Liver (tissue), 9 donors: Measurements from ENCODE around the gene LRRN3. TPM values are rescaled to one million over a fixed set of nuclear protein-coding genes. Genes with fewer than 3 reads are reported as not detected.

Experiments
- DNase-seq: peaks from one replicate; pipeline ENCODE4 v3.0.0-alpha.2; 2017; ENCODE audit warnings: low spot score
- H3K27ac ChIP-seq, 2 donors: one replicate each; pipeline ENCODE4 v1.7.0; 2013; ENCODE audit warnings: inconsistent platforms in 2 of 2, low read length in 2 of 2, control low read depth in 1 of 2, low read depth in 1 of 2, mild to moderate bottlenecking in 1 of 2
- H3K27me3 ChIP-seq, 4 donors: one replicate each; pipeline versions ENCODE4 v1.6.1 to v1.7.0; 2013; ENCODE audit warnings: low read length in 3 of 4, inconsistent platforms in 1 of 4, mild to moderate bottlenecking in 1 of 4, moderate library complexity in 1 of 4; ENCODE audit not compliant: control insufficient read depth in 4 of 4, insufficient read depth in 4 of 4
- H3K36me3 ChIP-seq, 4 donors: one replicate each; pipeline versions ENCODE4 v1.6.1 to v1.7.0; 2013; ENCODE audit warnings: low read length in 3 of 4, mild to moderate bottlenecking in 3 of 4, low read depth in 1 of 4, moderate library complexity in 1 of 4; ENCODE audit not compliant: control insufficient read depth in 4 of 4, insufficient read depth in 3 of 4
- H3K4me1 ChIP-seq, 4 donors: one replicate each; pipeline versions ENCODE4 v1.6.1 to v1.7.0; 2013; ENCODE audit warnings: low read length in 3 of 4, mild to moderate bottlenecking in 3 of 4, moderate library complexity in 1 of 4; ENCODE audit not compliant: control insufficient read depth in 4 of 4, insufficient read depth in 4 of 4
- H3K4me3 ChIP-seq, 3 donors: one replicate each; pipeline versions ENCODE4 v1.6.1 to v1.7.0; 2013; ENCODE audit warnings: low read length in 3 of 3, control low read depth in 1 of 3, low read depth in 1 of 3, mild to moderate bottlenecking in 1 of 3
- H3K9ac ChIP-seq, 2 donors: one replicate each; pipeline ENCODE4 v1.7.0; 2013; ENCODE audit warnings: low read length in 2 of 2, mild to moderate bottlenecking in 2 of 2, moderate library complexity in 2 of 2, control low read depth in 1 of 2, low read depth in 1 of 2
- H3K9me3 ChIP-seq, 4 donors: one replicate each; pipeline versions ENCODE4 v1.6.1 to v1.7.0; 2013; ENCODE audit warnings: low read length in 3 of 4; ENCODE audit not compliant: control insufficient read depth in 4 of 4
- CTCF ChIP-seq: fragments of 150-350 bp; IDR thresholded peaks from 2 replicates; pipeline ENCODE4 v1.5.1; 2017; ENCODE audit warnings: improper control_type of control experiment, low read depth, low read length; ENCODE audit not compliant: missing input control
- EGR1 ChIP-seq, 2 donors: IDR thresholded peaks; 2 replicates each; pipeline ENCODE4 v1.6.1; 2016 to 2018; ENCODE audit warnings: antibody characterized with exemption in 2 of 2, low read depth in 2 of 2
- FOXA2 ChIP-seq: IDR thresholded peaks from 2 replicates; pipeline ENCODE4 v1.6.1; 2016; ENCODE audit warnings: antibody characterized with exemption
- GABPA ChIP-seq, 2 donors: IDR thresholded peaks in 1 of 2; conservative IDR thresholded peaks in 1 of 2; 2 replicates each; pipeline ENCODE4 v1.6.1; 2016; ENCODE audit warnings: antibody characterized with exemption in 2 of 2, mild to moderate bottlenecking in 1 of 2, moderate library complexity in 1 of 2
- HNF4A ChIP-seq, 2 donors: conservative IDR thresholded peaks; 2 replicates each; pipeline ENCODE4 v1.6.1; 2016; ENCODE audit warnings: antibody characterized with exemption in 2 of 2, mild to moderate bottlenecking in 2 of 2
- HNF4G ChIP-seq: IDR thresholded peaks from 2 replicates; pipeline ENCODE4 v1.6.1; 2016; ENCODE audit warnings: antibody characterized with exemption
- JUND ChIP-seq, 2 donors: IDR thresholded peaks; 2 replicates each; pipeline ENCODE4 v1.6.1; 2016; ENCODE audit warnings: antibody characterized with exemption in 2 of 2
- NR2F2 ChIP-seq: IDR thresholded peaks from 2 replicates; pipeline ENCODE4 v1.6.1; 2016; ENCODE audit warnings: antibody characterized with exemption
- RAD21 ChIP-seq, 2 donors: IDR thresholded peaks; 2 replicates each; pipeline ENCODE4 v1.6.1; 2016; ENCODE audit warnings: antibody characterized with exemption in 2 of 2, mild to moderate bottlenecking in 2 of 2
- RXRA ChIP-seq, 2 donors: IDR thresholded peaks; 2 replicates each; pipeline ENCODE4 v1.6.1; 2017 to 2018; ENCODE audit warnings: antibody characterized with exemption in 2 of 2, mild to moderate bottlenecking in 1 of 2
- SP1 ChIP-seq: IDR thresholded peaks from 2 replicates; pipeline ENCODE4 v1.6.1; 2018; ENCODE audit warnings: antibody characterized with exemption, mild to moderate bottlenecking
- TAF1 ChIP-seq: conservative IDR thresholded peaks from 2 replicates; pipeline ENCODE4 v1.6.1; 2016; ENCODE audit warnings: antibody characterized with exemption, mild to moderate bottlenecking
- YY1 ChIP-seq: IDR thresholded peaks from 2 replicates; pipeline ENCODE4 v1.6.1; 2016; ENCODE audit warnings: antibody characterized with exemption, mild to moderate bottlenecking
- WGBS: extraction: QIAGEN DNeasy Blood & Tissue Kit; methylation state at CpG from one replicate; pipeline ENCODE4 v1.1.7; 2013; 5-methylcytosine and 5-hydroxymethylcytosine counted together
- polyA plus RNA-seq, 2 donors: library from polyadenylated mRNA; stranded (reverse) in 1 of 2; unstranded in 1 of 2; fragments of 200-250 nt in 1 of 2; fragments of >200 nt in 1 of 2; fragmentation: Nextera tagmentation in 1 of 2; extraction: Ambion mirVana in 1 of 2; gene quantifications; one replicate each; pipeline versions ENCODE4 v1.2.1 to v1.2.3, GENCODE V29; 2013 to 2015
- total RNA-seq, 2 donors: library from RNA; depleted of rRNA; stranded (reverse); fragments of >200 nt; gene quantifications; one replicate each; pipeline ENCODE4 v1.2.3, GENCODE V29; 2014
- TF ChIP-seq, protein P1 (sequence below): IDR thresholded peaks from 2 replicates; pipeline ENCODE4 v1.6.1; 2016; ENCODE audit warnings: antibody characterized with exemption
- TF ChIP-seq, protein P2 (sequence below): IDR thresholded peaks from 2 replicates; pipeline ENCODE4 v1.6.1; 2016; ENCODE audit warnings: antibody characterized with exemption
- donor health status: healthy.
- donor health status: healthy.
- donor health status: healthy.
- donor health status: healthy.
- donor health status: healthy.

The LRRN3 gene
- total and polyA plus RNA-seq, 4 donors = 0.18 to 1.1 (median 0.32) TPM

DNA sequence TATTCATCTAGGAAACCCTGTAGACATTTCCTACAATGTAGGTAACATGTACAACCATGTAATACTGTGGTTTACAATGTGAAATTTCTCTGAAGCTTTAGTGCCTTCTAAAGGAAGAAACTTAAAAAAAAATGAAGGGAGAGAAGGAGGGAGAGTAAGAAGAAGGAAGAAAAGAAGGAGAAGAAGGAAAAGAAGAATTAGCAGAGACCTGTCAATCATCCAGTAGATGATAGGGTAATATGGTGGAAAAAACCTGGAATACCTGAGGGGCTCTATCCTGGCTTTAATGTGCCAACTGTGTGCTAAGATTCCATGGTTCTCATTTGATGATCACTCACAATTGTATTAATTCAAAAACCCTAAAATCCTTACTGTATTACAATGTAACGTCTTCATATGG lies 2.6 kb upstream of the LRRN3 start:
- no peak overlapping the region for H3K9ac ChIP-seq
- no peak for TF ChIP-seq JUND (IDR thresholded peaks at IDR 0.05)
- H3K4me1 ChIP-seq = no peaks in the 10 kb centered on the region
- 97% methylated on average over 1 of the region's 1 CpG for WGBS
- no peaks in the 10 kb centered on the region for H3K9me3 ChIP-seq
- no peaks in the 10 kb centered on the region for H3K36me3 ChIP-seq
- DNase-seq = no peak
- no peaks in the 10 kb centered on the region for H3K27me3 ChIP-seq
- no peak overlapping the region for H3K27ac ChIP-seq
- H3K4me3 ChIP-seq = no peak overlapping the region

DNA sequence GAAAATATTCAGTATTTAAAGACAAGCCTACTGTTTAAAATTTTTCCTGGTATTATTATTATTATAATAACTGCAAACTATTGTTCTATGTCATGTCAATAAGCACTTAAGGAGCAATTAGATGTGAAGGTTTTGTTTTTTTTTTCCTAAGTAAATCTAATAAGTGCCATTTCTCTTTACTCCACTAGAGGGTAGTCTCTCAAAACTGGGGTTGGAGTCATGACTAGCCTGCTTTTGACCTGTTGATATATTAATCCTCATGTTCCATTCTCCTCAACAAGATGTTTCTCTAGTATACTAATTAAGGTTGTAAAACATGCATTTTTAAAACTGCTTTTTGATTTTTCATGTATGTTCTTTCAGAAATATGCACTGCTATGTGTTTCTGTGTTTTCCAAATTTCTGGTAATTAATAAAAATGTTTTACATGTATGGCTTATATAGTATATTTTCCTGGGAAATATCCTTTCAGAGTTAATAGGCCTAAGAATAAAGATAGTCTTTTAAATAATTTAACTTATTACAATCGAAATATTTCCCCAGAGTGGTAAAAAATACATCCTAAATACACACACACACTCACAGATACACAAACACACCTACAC lies 1.0 kb upstream of the LRRN3 start:
- TF ChIP-seq CTCF = peak; percentile 71
- peak; percentile 84 to 88 for TF ChIP-seq RAD21 (IDR thresholded peaks at IDR 0.05)
- no peak for TF ChIP-seq GABPA (IDR thresholded peaks at IDR 0.05 in 1 of 2, conservative IDR thresholded peaks at IDR 0.05 in 1 of 2)
- Histone ChIP-seq H3K9ac (no peak overlapping the region), H3K36me3 (no peaks in the 10 kb centered on the region), H3K27ac (no peak overlapping the region), H3K9me3 (no peaks in the 10 kb centered on the region), H3K4me3 (no peak overlapping the region), H3K4me1 (no peaks in the 10 kb centered on the region), H3K27me3 (no peaks in the 10 kb centered on the region)
- DNase-seq = no peak
- 22% methylated on average over 1 of the region's 1 CpG for WGBS

DNA sequence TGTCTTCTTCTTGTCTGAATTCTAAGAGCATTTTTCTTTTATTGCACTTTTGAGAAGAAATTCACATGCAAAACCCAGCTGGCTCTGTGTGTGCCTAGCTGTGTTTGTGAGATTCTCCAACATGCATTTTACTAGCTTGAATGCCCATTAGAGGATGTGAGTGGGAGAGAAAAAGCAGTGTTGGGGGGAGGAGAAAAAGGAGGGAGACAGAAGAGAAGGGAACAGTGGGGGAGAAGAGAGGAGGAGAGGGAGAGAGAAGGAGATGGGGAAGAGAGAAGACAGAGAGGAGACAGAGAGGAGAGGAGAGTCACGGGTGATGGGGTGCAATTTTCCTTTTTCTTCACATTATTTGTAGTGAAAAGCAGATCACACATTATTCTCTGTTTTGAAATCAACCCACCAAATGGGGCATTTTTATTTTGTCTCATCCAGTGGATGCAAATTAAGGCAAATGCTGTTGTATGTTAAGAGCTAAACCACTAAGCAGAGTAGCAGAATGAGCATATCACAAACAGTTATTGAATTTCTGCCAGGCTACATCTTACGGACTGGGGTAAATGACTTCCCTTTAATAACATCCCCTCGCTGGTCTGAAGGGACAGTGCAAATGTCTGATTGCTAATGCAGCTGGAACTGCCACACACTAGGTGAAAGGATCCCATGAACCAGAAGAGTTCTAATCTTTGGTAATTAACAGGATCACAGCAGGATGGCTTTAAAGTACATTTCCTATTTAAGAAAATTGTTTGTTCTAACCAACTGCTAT lies 849 bp downstream of the LRRN3 start:
- Histone ChIP-seq H3K27ac (no peak overlapping the region), H3K9me3 (no peaks in the 10 kb centered on the region), H3K9ac (no peak overlapping the region), H3K27me3 (no peaks in the 10 kb centered on the region), H3K4me1 (no peaks in the 10 kb centered on the region), H3K4me3 (no peak overlapping the region), H3K36me3 (no peaks in the 10 kb centered on the region)
- WGBS = 71% methylated on average over 3 of the region's 3 CpGs
- no peak for TF ChIP-seq HNF4A (conservative IDR thresholded peaks at IDR 0.05)
- TF ChIP-seq TAF1 = no peak
- no peak for TF ChIP-seq YY1
- TF ChIP-seq NR2F2 = no peak
- TF ChIP-seq CTCF = no peak
- TF ChIP-seq, protein P1, sequence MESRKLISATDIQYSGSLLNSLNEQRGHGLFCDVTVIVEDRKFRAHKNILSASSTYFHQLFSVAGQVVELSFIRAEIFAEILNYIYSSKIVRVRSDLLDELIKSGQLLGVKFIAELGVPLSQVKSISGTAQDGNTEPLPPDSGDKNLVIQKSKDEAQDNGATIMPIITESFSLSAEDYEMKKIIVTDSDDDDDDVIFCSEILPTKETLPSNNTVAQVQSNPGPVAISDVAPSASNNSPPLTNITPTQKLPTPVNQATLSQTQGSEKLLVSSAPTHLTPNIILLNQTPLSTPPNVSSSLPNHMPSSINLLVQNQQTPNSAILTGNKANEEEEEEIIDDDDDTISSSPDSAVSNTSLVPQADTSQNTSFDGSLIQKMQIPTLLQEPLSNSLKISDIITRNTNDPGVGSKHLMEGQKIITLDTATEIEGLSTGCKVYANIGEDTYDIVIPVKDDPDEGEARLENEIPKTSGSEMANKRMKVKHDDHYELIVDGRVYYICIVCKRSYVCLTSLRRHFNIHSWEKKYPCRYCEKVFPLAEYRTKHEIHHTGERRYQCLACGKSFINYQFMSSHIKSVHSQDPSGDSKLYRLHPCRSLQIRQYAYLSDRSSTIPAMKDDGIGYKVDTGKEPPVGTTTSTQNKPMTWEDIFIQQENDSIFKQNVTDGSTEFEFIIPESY = no peak
- TF ChIP-seq, protein P2, sequence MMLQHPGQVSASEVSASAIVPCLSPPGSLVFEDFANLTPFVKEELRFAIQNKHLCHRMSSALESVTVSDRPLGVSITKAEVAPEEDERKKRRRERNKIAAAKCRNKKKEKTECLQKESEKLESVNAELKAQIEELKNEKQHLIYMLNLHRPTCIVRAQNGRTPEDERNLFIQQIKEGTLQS = no peak
- TF ChIP-seq RXRA (IDR thresholded peaks at IDR 0.05) = no peak
- no peak for TF ChIP-seq EGR1 (IDR thresholded peaks at IDR 0.05; ENCODE audit: low read depth in 2 of 2)
- TF ChIP-seq FOXA2 = no peak
- no peak for TF ChIP-seq SP1
- no peak for TF ChIP-seq HNF4G
- TF ChIP-seq RAD21 (IDR thresholded peaks at IDR 0.05) = no peak
- no peak for DNase-seq
